A549 (cell line): ENCODE measurements around the gene HIVEP1.

ENCODE experiments used
- CHD4 ChIP-seq: fragments of 200-600 bp; sonication (generic); IDR thresholded peaks from 2 replicates; pipeline ENCODE4 v1.6.1; 2016; ENCODE audit warnings: antibody characterized with exemption, mild to moderate bottlenecking, borderline replicate concordance
- MAZ ChIP-seq: fragments of 150-350 bp; IDR thresholded peaks from 2 replicates; pipeline ENCODE4 v1.6.1; 2014; ENCODE audit warnings: antibody characterized with exemption, low read depth, low read length, borderline replicate concordance
- PHF8 ChIP-seq: fragments of 200-600 bp; sonication (generic); IDR thresholded peaks from 2 replicates; pipeline ENCODE4 v1.6.1; 2016; ENCODE audit warnings: low read depth, mild to moderate bottlenecking, antibody characterized with exemption, moderate library complexity, borderline replicate concordance
- TF ChIP-seq, protein P1 (sequence below): fragments of 150-350 bp; IDR thresholded peaks from 2 replicates; pipeline ENCODE4 v1.6.1; 2014; ENCODE audit warnings: low read depth, mild to moderate bottlenecking, low read length
- TF ChIP-seq, protein P2 (sequence below): fragments of >200 bp; sonication (Bioruptor Twin); formaldehyde crosslinking; IDR thresholded peaks from 3 replicates; pipeline ENCODE4 v1.5.1; 2016

DNA sequence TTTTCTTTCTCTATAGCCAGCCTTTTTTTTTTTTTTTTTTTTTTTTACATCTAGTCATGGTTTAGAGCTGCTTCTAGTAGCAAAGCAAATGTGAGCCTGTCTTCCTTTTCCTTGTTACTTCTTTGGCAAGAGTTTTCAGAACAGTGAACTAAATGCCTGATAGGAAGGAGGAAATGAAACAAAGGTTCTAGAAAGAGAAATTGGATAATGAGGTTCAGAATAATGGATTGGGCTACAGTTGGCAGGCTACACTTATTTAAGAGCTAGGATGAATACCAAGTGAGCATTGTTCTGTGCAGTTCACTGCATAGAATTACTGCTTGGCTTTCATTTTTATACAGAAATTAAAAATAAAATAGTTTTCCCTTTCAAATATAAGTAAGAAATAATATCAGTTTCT is 78.6 kb downstream of the HIVEP1 start:
- TF ChIP-seq, protein P1, sequence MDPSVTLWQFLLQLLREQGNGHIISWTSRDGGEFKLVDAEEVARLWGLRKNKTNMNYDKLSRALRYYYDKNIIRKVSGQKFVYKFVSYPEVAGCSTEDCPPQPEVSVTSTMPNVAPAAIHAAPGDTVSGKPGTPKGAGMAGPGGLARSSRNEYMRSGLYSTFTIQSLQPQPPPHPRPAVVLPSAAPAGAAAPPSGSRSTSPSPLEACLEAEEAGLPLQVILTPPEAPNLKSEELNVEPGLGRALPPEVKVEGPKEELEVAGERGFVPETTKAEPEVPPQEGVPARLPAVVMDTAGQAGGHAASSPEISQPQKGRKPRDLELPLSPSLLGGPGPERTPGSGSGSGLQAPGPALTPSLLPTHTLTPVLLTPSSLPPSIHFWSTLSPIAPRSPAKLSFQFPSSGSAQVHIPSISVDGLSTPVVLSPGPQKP, result no peak
- TF ChIP-seq MAZ, result no peak
- TF ChIP-seq, protein P2, sequence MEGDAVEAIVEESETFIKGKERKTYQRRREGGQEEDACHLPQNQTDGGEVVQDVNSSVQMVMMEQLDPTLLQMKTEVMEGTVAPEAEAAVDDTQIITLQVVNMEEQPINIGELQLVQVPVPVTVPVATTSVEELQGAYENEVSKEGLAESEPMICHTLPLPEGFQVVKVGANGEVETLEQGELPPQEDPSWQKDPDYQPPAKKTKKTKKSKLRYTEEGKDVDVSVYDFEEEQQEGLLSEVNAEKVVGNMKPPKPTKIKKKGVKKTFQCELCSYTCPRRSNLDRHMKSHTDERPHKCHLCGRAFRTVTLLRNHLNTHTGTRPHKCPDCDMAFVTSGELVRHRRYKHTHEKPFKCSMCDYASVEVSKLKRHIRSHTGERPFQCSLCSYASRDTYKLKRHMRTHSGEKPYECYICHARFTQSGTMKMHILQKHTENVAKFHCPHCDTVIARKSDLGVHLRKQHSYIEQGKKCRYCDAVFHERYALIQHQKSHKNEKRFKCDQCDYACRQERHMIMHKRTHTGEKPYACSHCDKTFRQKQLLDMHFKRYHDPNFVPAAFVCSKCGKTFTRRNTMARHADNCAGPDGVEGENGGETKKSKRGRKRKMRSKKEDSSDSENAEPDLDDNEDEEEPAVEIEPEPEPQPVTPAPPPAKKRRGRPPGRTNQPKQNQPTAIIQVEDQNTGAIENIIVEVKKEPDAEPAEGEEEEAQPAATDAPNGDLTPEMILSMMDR, result no peak
- TF ChIP-seq CHD4, result no peak
- no peak for TF ChIP-seq PHF8
